NCI-H2227 (cell line): ENCODE data around the gene LTBP2.

Experiments used
- DNase-seq: peaks from one replicate; lab custom pipeline; 2025; ENCODE audit not compliant: unreplicated experiment; lab: John Stamatoyannopoulos, UW

The LTBP2 gene

GRCh38 chr14:74531006-74531405 lies 81.0 kb downstream of the LTBP2 start:
- DNase-seq = no peak

- DNase-seq = no peak
These were observed 83.2 kb downstream of the LTBP2 start for GRCh38 chr14:74528886-74529285.

GRCh38 chr14:74528406-74528805 lies 83.6 kb downstream of the LTBP2 start:
- no peak for DNase-seq

- no peak for DNase-seq
These were observed 84.2 kb downstream of the LTBP2 start for GRCh38 chr14:74527736-74528280.

GRCh38 chr14:74526854-74527585 lies 85.0 kb downstream of the LTBP2 start:
- DNase-seq = no peak

GRCh38 chr14:74525361-74525851 lies 86.6 kb downstream of the LTBP2 start:
- DNase-seq = no peak

- no peak for DNase-seq
These were observed 87.3 kb downstream of the LTBP2 start for GRCh38 chr14:74524812-74525135.

GRCh38 chr14:74524076-74524811 lies 87.8 kb downstream of the LTBP2 start:
- DNase-seq = no peak

GRCh38 chr14:74522740-74523139 lies 89.3 kb downstream of the LTBP2 start:
- DNase-seq = no peak

- no peak for DNase-seq
These were observed 90.3 kb downstream of the LTBP2 start for GRCh38 chr14:74521756-74522155.

- no peak for DNase-seq
These were observed 92.5 kb downstream of the LTBP2 start for GRCh38 chr14:74519316-74520074.

GRCh38 chr14:74518221-74518620 lies 93.8 kb downstream of the LTBP2 start:
- no peak for DNase-seq

- no peak for DNase-seq
These were observed 94.3 kb downstream of the LTBP2 start for GRCh38 chr14:74517731-74518130.

- DNase-seq = no peak
These were observed 95.4 kb downstream of the LTBP2 start for GRCh38 chr14:74516451-74517160.

GRCh38 chr14:74515891-74516412 lies 96.1 kb downstream of the LTBP2 start:
- no peak for DNase-seq

GRCh38 chr14:74514471-74514941 lies 97.5 kb downstream of the LTBP2 start:
- DNase-seq = no peak

- DNase-seq = no peak
These were observed 99.8 kb downstream of the LTBP2 start for GRCh38 chr14:74511966-74512830.

GRCh38 chr14:74510959-74511409 lies 101.1 kb downstream of the LTBP2 start:
- DNase-seq = no peak

GRCh38 chr14:74510223-74510931 lies 101.7 kb downstream of the LTBP2 start:
- DNase-seq = no peak
